DMS53 treated with DMSO at 0.1 percent for 48 hours (cell line): ENCODE data around the gene COQ10B.
"Not testable (repeated sequence)": the region's sequence is repeated elsewhere in the genome, so short reads cannot be mapped to it uniquely, and the experiment has no call there.

Experiments
- DNase-seq: peaks from one replicate; lab custom pipeline; 2025; ENCODE audit not compliant: unreplicated experiment; lab: John Stamatoyannopoulos, UW

COQ10B gene

GRCh38 chr2:197450935-197451358 is 2.4 kb upstream of the COQ10B start:
- not testable (repeated sequence) for DNase-seq

- DNase-seq, result peak; percentile 98
These were observed 614 bp upstream of the COQ10B start for GRCh38 chr2:197452754-197453122.

- DNase-seq, result no peak
These were observed 604 bp downstream of the COQ10B start for GRCh38 chr2:197453914-197454398.

GRCh38 chr2:197454923-197455322 is 1.6 kb downstream of the COQ10B start:
- DNase-seq, result no peak

GRCh38 chr2:197455428-197455827 is 2.1 kb downstream of the COQ10B start:
- no peak for DNase-seq

GRCh38 chr2:197460649-197461048 is 7.3 kb downstream of the COQ10B start:
- no peak for DNase-seq

GRCh38 chr2:197461057-197461456 is 7.7 kb downstream of the COQ10B start:
- no peak for DNase-seq

- DNase-seq, result no peak
These were observed 10.8 kb downstream of the COQ10B start for GRCh38 chr2:197464175-197464574.

GRCh38 chr2:197472166-197472565 is 18.8 kb downstream of the COQ10B start:
- DNase-seq, result no peak

- DNase-seq, result no peak
These were observed 24.4 kb downstream of the COQ10B start for GRCh38 chr2:197477797-197478196.

- no peak for DNase-seq
These were observed 27.0 kb downstream of the COQ10B start for GRCh38 chr2:197480165-197481036.

GRCh38 chr2:197484248-197484647 is 30.9 kb downstream of the COQ10B start:
- not testable (repeated sequence) for DNase-seq

- no peak for DNase-seq
These were observed 32.8 kb downstream of the COQ10B start for GRCh38 chr2:197486175-197486574.

- DNase-seq, result no peak
These were observed 34.0 kb downstream of the COQ10B start for GRCh38 chr2:197487385-197487784.

GRCh38 chr2:197495433-197496134 is 42.2 kb downstream of the COQ10B start:
- no peak for DNase-seq

- DNase-seq, result no peak
These were observed 43.3 kb downstream of the COQ10B start for GRCh38 chr2:197496695-197497094.

GRCh38 chr2:197497326-197497725 is 44.0 kb downstream of the COQ10B start:
- DNase-seq, result no peak

GRCh38 chr2:197498235-197498936 is 45.0 kb downstream of the COQ10B start:
- DNase-seq, result no peak

- peak; percentile 18 for DNase-seq
These were observed 45.7 kb downstream of the COQ10B start for GRCh38 chr2:197498937-197499593.

- DNase-seq, result peak; percentile 99
These were observed 46.5 kb downstream of the COQ10B start, which contains the start of the genes HSPD1 and HSPE1 for GRCh38 chr2:197499594-197500502. Gene HSPD1 (minus strand): TSS chr2:197499840. CDS start chr2:197498848, 992 bp downstream. Gene HSPE1 (plus strand): TSS chr2:197500379. CDS start chr2:197500437, 58 bp downstream.
